Activated T-cell treated with anti-CD3 and anti-CD28 coated beads for 48 hours (primary cell): Measurements from ENCODE around the gene PLEKHA5.
"Not testable (repeated sequence)": the region's sequence is repeated elsewhere in the genome, so short reads cannot be mapped to it uniquely, and the experiment has no call there.

Experiments
- DNase-seq: peaks from one replicate; pipeline ENCODE4 v3.0.0-alpha.2; 2020; ENCODE audit warnings: low read depth

PLEKHA5 gene

GRCh38 chr12:19278407-19278806 is 148.9 kb downstream of the PLEKHA5 start:
- DNase-seq: no peak

- DNase-seq: no peak
Observed at GRCh38 chr12:19282133-19282699, 152.7 kb downstream of the PLEKHA5 start.

- DNase-seq: no peak
Observed at GRCh38 chr12:19284658-19285057, 155.1 kb downstream of the PLEKHA5 start.

- DNase-seq: no peak
Observed at GRCh38 chr12:19285793-19286448, 156.4 kb downstream of the PLEKHA5 start.

- no peak for DNase-seq
Observed at GRCh38 chr12:19287302-19287701, 157.8 kb downstream of the PLEKHA5 start.

- DNase-seq: no peak
Observed at GRCh38 chr12:19288161-19288560, 158.6 kb downstream of the PLEKHA5 start.

- DNase-seq: no peak
Observed at GRCh38 chr12:19288603-19289244, 159.2 kb downstream of the PLEKHA5 start.

- no peak for DNase-seq
Observed at GRCh38 chr12:19298836-19299605, 169.5 kb downstream of the PLEKHA5 start.

GRCh38 chr12:19299765-19300164 is 170.2 kb downstream of the PLEKHA5 start:
- no peak for DNase-seq

- DNase-seq: no peak
Observed at GRCh38 chr12:19301223-19301622, 171.7 kb downstream of the PLEKHA5 start.

- no peak for DNase-seq
Observed at GRCh38 chr12:19301688-19302087, 172.2 kb downstream of the PLEKHA5 start.

- DNase-seq: no peak
Observed at GRCh38 chr12:19302100-19302640, 172.6 kb downstream of the PLEKHA5 start.

- DNase-seq: no peak
Observed at GRCh38 chr12:19303496-19303895, 174.0 kb downstream of the PLEKHA5 start.

GRCh38 chr12:19304149-19304750 is 174.7 kb downstream of the PLEKHA5 start:
- DNase-seq: no peak

GRCh38 chr12:19305621-19306020 is 176.1 kb downstream of the PLEKHA5 start:
- not testable (repeated sequence) for DNase-seq

- DNase-seq: no peak
Observed at GRCh38 chr12:19306366-19306765, 176.8 kb downstream of the PLEKHA5 start.

- no peak for DNase-seq
Observed at GRCh38 chr12:19307451-19307850, 177.9 kb downstream of the PLEKHA5 start.

- DNase-seq: no peak
Observed at GRCh38 chr12:19311165-19311564, 181.6 kb downstream of the PLEKHA5 start.

- DNase-seq: no peak
Observed at GRCh38 chr12:19312637-19313036, 183.1 kb downstream of the PLEKHA5 start.

- no peak for DNase-seq
Observed at GRCh38 chr12:19316425-19316824, 186.9 kb downstream of the PLEKHA5 start.

- no peak for DNase-seq
Observed at GRCh38 chr12:19322376-19322775, 192.8 kb downstream of the PLEKHA5 start.

GRCh38 chr12:19323805-19324204 is 194.3 kb downstream of the PLEKHA5 start:
- no peak for DNase-seq
